Measurements from ENCODE around the gene COPZ1. TPM values are rescaled to one million over a fixed set of nuclear protein-coding genes. Genes with fewer than 3 reads are reported as not detected.

The COPZ1 gene
- total RNA-seq, 1 donor = 104 TPM

- DNase-seq (ENCODE audit: insufficient read length, low spot score, missing footprints) = peak; percentile 73
- Histone ChIP-seq H3K4me2 (ENCODE audit: insufficient read depth, low read length) (no peak overlapping the region), H3K27me3 (ENCODE audit: insufficient read depth, low read length) (no peaks in the 10 kb centered on the region), H3K4me3 (ENCODE audit: insufficient read depth, low read length) (no peak overlapping the region), H3K27ac (ENCODE audit: low read depth, low read length) (no peak overlapping the region), H4K20me1 (ENCODE audit: insufficient read depth, low read length) (no peaks in the 10 kb centered on the region), H3K9me3 (ENCODE audit: low read depth, low read length) (no peaks in the 10 kb centered on the region), H3K79me2 (ENCODE audit: insufficient read depth, low read length) (no peaks in the 10 kb centered on the region), H2AFZ (ENCODE audit: low read length) (no peak overlapping the region), H3K4me1 (ENCODE audit: insufficient read depth, low read length) (peaks cover 8% of the 10 kb centered on the region), H3K36me3 (ENCODE audit: insufficient read depth, low read length) (no peaks in the 10 kb centered on the region)
- no peak for TF ChIP-seq CTCF (IDR thresholded peaks at IDR 0.05; ENCODE audit: extremely low read depth, low read depth, low read length)
Observed at GRCh38 chr12:54373649-54374561, 49.0 kb downstream of the COPZ1 start.

- Histone ChIP-seq H3K4me1 (ENCODE audit: insufficient read depth, low read length) (peaks cover 14% of the 10 kb centered on the region), H3K4me3 (ENCODE audit: insufficient read depth, low read length) (no peak overlapping the region), H3K27me3 (ENCODE audit: insufficient read depth, low read length) (no peaks in the 10 kb centered on the region), H3K9me3 (ENCODE audit: low read depth, low read length) (no peaks in the 10 kb centered on the region), H3K4me2 (ENCODE audit: insufficient read depth, low read length) (no peak overlapping the region), H3K27ac (ENCODE audit: low read depth, low read length) (no peak overlapping the region), H3K79me2 (ENCODE audit: insufficient read depth, low read length) (no peaks in the 10 kb centered on the region), H2AFZ (ENCODE audit: low read length) (no peak overlapping the region), H4K20me1 (ENCODE audit: insufficient read depth, low read length) (no peaks in the 10 kb centered on the region), H3K36me3 (ENCODE audit: insufficient read depth, low read length) (no peaks in the 10 kb centered on the region)
- peak; percentile 71 for DNase-seq (ENCODE audit: insufficient read length, low spot score, missing footprints)
- TF ChIP-seq CTCF (IDR thresholded peaks at IDR 0.05; ENCODE audit: extremely low read depth, low read depth, low read length) = no peak
Observed at GRCh38 chr12:54374562-54375258, 49.8 kb downstream of the COPZ1 start.

- no peak for TF ChIP-seq CTCF (IDR thresholded peaks at IDR 0.05; ENCODE audit: extremely low read depth, low read depth, low read length)
- Histone ChIP-seq H4K20me1 (ENCODE audit: insufficient read depth, low read length) (no peaks in the 10 kb centered on the region), H2AFZ (ENCODE audit: low read length) (no peak overlapping the region), H3K4me3 (ENCODE audit: insufficient read depth, low read length) (no peak overlapping the region), H3K36me3 (ENCODE audit: insufficient read depth, low read length) (no peaks in the 10 kb centered on the region), H3K4me2 (ENCODE audit: insufficient read depth, low read length) (no peak overlapping the region), H3K27ac (ENCODE audit: low read depth, low read length) (no peak overlapping the region), H3K4me1 (ENCODE audit: insufficient read depth, low read length) (peaks cover 14% of the 10 kb centered on the region), H3K79me2 (ENCODE audit: insufficient read depth, low read length) (no peaks in the 10 kb centered on the region), H3K9me3 (ENCODE audit: low read depth, low read length) (no peaks in the 10 kb centered on the region), H3K27me3 (ENCODE audit: insufficient read depth, low read length) (no peaks in the 10 kb centered on the region)
- peak; percentile 57 for DNase-seq (ENCODE audit: insufficient read length, low spot score, missing footprints)
Observed at GRCh38 chr12:54375259-54375579, 50.3 kb downstream of the COPZ1 start.

- H4K20me1 ChIP-seq (ENCODE audit: insufficient read depth, low read length) = no peaks in the 10 kb centered on the region
- DNase-seq (ENCODE audit: insufficient read length, low spot score, missing footprints) = peak; percentile 73
- H3K36me3 ChIP-seq (ENCODE audit: insufficient read depth, low read length) = no peaks in the 10 kb centered on the region
- H3K9me3 ChIP-seq (ENCODE audit: low read depth, low read length) = no peaks in the 10 kb centered on the region
- H3K4me3 ChIP-seq (ENCODE audit: insufficient read depth, low read length) = no peak overlapping the region
- H3K27me3 ChIP-seq (ENCODE audit: insufficient read depth, low read length) = no peaks in the 10 kb centered on the region
- no peak overlapping the region for H3K4me2 ChIP-seq (ENCODE audit: insufficient read depth, low read length)
- no peaks in the 10 kb centered on the region for H3K79me2 ChIP-seq (ENCODE audit: insufficient read depth, low read length)
- H2AFZ ChIP-seq (ENCODE audit: low read length) = no peak overlapping the region
- H3K27ac ChIP-seq (ENCODE audit: low read depth, low read length) = no peak overlapping the region
- TF ChIP-seq CTCF (IDR thresholded peaks at IDR 0.05; ENCODE audit: extremely low read depth, low read depth, low read length) = no peak
- H3K4me1 ChIP-seq (ENCODE audit: insufficient read depth, low read length) = peaks cover 9% of the 10 kb centered on the region
Observed at GRCh38 chr12:54376596-54376995, 51.7 kb downstream of the COPZ1 start.

Data from osteoblast (primary cell).